Measurements from ENCODE around the gene RPP14. TPM values are rescaled to one million over a fixed set of nuclear protein-coding genes. Genes with fewer than 3 reads are reported as not detected.

RPP14 gene
- total RNA-seq, 1 donor from 2014 or later, result 17.9 TPM

DNA sequence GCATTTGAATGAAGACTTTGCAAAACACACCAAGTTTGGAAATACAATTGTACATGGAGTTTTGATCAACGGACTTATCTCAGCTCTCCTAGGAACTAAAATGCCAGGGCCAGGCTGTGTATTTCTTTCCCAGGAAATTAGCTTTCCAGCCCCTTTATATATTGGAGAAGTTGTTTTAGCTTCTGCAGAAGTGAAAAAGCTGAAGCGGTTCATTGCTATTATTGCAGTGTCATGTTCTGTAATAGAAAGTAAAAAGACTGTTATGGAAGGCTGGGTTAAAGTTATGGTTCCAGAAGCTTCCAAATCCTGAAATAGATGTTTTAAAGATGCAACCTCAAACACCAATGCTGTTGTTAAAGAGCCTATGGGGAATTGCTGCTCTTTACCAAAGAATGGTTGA, 11.8 kb downstream of the RPP14 start:
- Mint-ChIP-seq H3K4me1 (ENCODE audit: unreplicated experiment) (no peaks in the 10 kb centered on the region), H3K4me3 (ENCODE audit: unreplicated experiment) (no peak overlapping the region), H3K27me3 (ENCODE audit: unreplicated experiment) (no peaks in the 10 kb centered on the region)

DNA sequence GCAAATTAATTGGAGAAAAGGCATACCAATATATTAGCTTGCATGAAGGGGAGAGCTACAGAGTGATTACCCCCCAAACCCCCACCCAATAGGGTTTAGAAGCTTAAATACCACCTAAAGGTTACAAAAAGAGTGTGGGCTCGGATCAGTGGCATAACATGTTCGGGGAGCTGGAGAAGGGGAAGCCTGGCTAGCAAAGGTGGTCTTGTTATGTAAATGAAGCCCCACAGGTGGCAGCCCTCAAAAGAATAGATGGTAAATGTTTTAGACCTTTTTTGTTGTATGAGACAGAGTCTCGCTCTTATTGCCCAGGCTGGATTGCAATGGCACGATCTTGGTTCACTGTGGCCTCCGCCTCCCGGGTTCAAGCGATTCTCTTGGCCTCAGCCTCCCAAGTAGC, 15.7 kb downstream of the RPP14 start:
- TF ChIP-seq, protein P1, sequence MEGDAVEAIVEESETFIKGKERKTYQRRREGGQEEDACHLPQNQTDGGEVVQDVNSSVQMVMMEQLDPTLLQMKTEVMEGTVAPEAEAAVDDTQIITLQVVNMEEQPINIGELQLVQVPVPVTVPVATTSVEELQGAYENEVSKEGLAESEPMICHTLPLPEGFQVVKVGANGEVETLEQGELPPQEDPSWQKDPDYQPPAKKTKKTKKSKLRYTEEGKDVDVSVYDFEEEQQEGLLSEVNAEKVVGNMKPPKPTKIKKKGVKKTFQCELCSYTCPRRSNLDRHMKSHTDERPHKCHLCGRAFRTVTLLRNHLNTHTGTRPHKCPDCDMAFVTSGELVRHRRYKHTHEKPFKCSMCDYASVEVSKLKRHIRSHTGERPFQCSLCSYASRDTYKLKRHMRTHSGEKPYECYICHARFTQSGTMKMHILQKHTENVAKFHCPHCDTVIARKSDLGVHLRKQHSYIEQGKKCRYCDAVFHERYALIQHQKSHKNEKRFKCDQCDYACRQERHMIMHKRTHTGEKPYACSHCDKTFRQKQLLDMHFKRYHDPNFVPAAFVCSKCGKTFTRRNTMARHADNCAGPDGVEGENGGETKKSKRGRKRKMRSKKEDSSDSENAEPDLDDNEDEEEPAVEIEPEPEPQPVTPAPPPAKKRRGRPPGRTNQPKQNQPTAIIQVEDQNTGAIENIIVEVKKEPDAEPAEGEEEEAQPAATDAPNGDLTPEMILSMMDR (IDR thresholded peaks at IDR 0.05), result no peak
- H3K4me3 Mint-ChIP-seq (ENCODE audit: unreplicated experiment), result no peak overlapping the region
- no peak overlapping the region for H3K27ac Mint-ChIP-seq (ENCODE audit: unreplicated experiment)
- DNase-seq (ENCODE audit: extremely low spot score, unreplicated experiment), result no peak
- no peaks in the 10 kb centered on the region for H3K9me3 Mint-ChIP-seq (ENCODE audit: unreplicated experiment)
- peaks cover 20% of the 10 kb centered on the region for H3K36me3 Mint-ChIP-seq (ENCODE audit: unreplicated experiment)
- H3K27me3 Mint-ChIP-seq (ENCODE audit: unreplicated experiment), result no peaks in the 10 kb centered on the region
- peaks cover 23% of the 10 kb centered on the region for H3K4me1 Mint-ChIP-seq (ENCODE audit: unreplicated experiment)

More for the DNA sequence above, 11.8 kb downstream of the RPP14 start:
- no peak for DNase-seq (ENCODE audit: extremely low spot score, unreplicated experiment)
- H3K27ac Mint-ChIP-seq (ENCODE audit: unreplicated experiment), result no peak overlapping the region
- no peaks in the 10 kb centered on the region for H3K9me3 Mint-ChIP-seq (ENCODE audit: unreplicated experiment)
- TF ChIP-seq, protein P1 (IDR thresholded peaks at IDR 0.05), result no peak
- peaks cover 40% of the 10 kb centered on the region for H3K36me3 Mint-ChIP-seq (ENCODE audit: unreplicated experiment)

DNA sequence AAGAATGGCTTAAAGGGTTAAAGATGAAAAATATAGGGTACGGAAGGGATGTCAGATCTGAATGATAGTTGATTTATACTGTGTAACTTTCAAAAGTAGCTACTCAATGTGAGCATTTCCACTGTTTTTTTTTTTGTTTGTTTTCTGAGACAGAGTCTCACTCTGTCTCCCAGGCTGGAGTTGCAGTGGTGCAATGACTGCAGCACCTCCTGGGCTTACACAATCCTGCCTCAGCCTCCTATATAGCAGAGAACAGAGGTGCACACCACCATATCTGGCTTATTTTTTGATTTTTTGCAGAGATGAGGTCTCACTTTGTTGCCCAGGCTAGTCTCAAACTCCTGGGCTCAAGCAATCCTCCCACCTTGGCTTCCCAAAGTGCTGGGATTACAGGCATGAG, 16.7 kb downstream of the RPP14 start:
- Mint-ChIP-seq H3K9me3 (ENCODE audit: unreplicated experiment) (no peaks in the 10 kb centered on the region), H3K27ac (ENCODE audit: unreplicated experiment) (no peak overlapping the region), H3K27me3 (ENCODE audit: unreplicated experiment) (no peaks in the 10 kb centered on the region), H3K4me3 (ENCODE audit: unreplicated experiment) (no peak overlapping the region), H3K36me3 (ENCODE audit: unreplicated experiment) (peaks cover 12% of the 10 kb centered on the region), H3K4me1 (ENCODE audit: unreplicated experiment) (peaks cover 23% of the 10 kb centered on the region)
- DNase-seq (ENCODE audit: extremely low spot score, unreplicated experiment), result no peak
- TF ChIP-seq, protein P1 (IDR thresholded peaks at IDR 0.05), result no peak

DNA sequence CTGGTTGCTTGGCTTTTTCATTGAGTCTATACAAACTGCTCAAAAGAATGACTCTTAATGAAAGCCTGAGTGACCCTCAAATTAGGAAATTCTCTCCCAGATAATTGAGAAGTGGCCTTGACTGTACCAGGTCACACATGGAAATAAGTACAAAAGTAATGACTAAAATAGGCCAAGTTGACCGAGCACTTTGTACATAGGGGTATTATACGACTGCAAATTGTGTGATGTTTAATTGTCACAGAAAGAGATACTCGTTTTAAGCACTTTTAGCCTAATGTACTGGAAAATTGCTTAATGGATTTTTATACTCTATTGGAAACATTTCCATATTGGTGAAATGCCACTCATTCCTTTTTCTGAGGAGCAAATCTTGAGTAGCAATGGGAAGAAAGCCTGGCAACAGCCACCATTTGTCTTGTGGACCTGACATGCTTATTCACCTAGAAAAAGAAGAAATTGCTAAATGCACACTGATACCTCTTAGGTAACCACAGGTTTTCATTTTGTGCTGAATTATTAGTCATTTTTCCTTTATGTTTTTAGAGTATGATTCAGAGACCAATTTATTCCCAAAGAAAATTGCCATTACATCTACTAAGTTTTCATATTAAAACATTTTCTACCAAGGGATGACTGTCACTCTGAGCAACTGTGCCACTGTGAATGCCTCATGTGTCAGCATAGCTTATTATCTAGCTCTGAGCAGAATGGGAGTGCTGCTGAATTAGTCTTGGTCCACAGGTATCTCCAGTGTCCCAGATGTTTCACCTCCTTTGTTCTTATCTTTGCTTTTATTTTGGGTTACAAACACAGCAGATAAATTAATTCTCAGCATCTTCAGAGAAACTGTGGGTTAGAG, 17.7 kb downstream of the RPP14 start:
- H3K9me3 Mint-ChIP-seq (ENCODE audit: unreplicated experiment), result no peaks in the 10 kb centered on the region
- DNase-seq (ENCODE audit: extremely low spot score, unreplicated experiment), result no peak
- H3K27ac Mint-ChIP-seq (ENCODE audit: unreplicated experiment), result peak overlapping the region; percentile 28
- H3K4me3 Mint-ChIP-seq (ENCODE audit: unreplicated experiment), result no peak overlapping the region
- peaks cover 5% of the 10 kb centered on the region for H3K36me3 Mint-ChIP-seq (ENCODE audit: unreplicated experiment)
- peaks cover 23% of the 10 kb centered on the region for H3K4me1 Mint-ChIP-seq (ENCODE audit: unreplicated experiment)
- H3K27me3 Mint-ChIP-seq (ENCODE audit: unreplicated experiment), result no peaks in the 10 kb centered on the region
- TF ChIP-seq, protein P1 (IDR thresholded peaks at IDR 0.05), result no peak

Data from osteocyte (in vitro differentiated cells).